Panc1 (cell line): ENCODE data around the gene TMEM121B. TPM values are rescaled to one million over a fixed set of nuclear protein-coding genes. Genes with fewer than 3 reads are reported as not detected.

Experiments used
- ATAC-seq: fragments of 200-7000 bp; cut with Tn5 transposase; 2 replicates; pipeline ENCODE4 v1.9.1; 2020; ENCODE audit warnings: mild to moderate bottlenecking, moderate library complexity
- BruUV-seq: library from RNA; stranded (reverse); fragments of 400-500 nt; replicated peaks from 2 replicates; lab custom pipeline; 2021; lab: Mats Ljungman, UMichigan
- CTCF ChIA-PET: fragments of 300-600 bp; sonication (Branson Sonifier 250); formaldehyde crosslinking; loops from one replicate; lab custom pipeline; 2022; ENCODE audit warnings: antibody characterized with exemption; lab: Charles Lee
- POLR2A ChIA-PET: fragments of 300-600 bp; sonication (Branson Sonifier 250); formaldehyde crosslinking; loops from one replicate; lab custom pipeline; 2022; ENCODE audit warnings: antibody characterized with exemption; lab: Charles Lee
- DNase-seq: peaks from one replicate; pipeline ENCODE4 v3.0.0-alpha.2; 2010; ENCODE audit warnings: low read depth, low spot score
- H3K27ac ChIP-seq: 2 replicates; pipeline ENCODE4 v1.5.1; 2011; ENCODE audit warnings: mild to moderate bottlenecking, low read length, inconsistent platforms
- H3K27me3 ChIP-seq: fragments of 200-500 bp; sonication (Bioruptor generic); 2 replicates; pipeline ENCODE4 v1.6.0; 2014; ENCODE audit warnings: low read length, inconsistent platforms; ENCODE audit not compliant: control insufficient read depth, insufficient read depth
- H3K36me3 ChIP-seq: fragments of 200-500 bp; sonication (Bioruptor generic); 2 replicates; pipeline ENCODE4 v1.5.1; 2014; ENCODE audit warnings: inconsistent platforms, mild to moderate bottlenecking, low read length, moderate library complexity; ENCODE audit not compliant: control insufficient read depth, insufficient read depth
- H3K4me1 ChIP-seq: 2 replicates; pipeline ENCODE4 v1.5.1; 2011; ENCODE audit warnings: inconsistent platforms, mild to moderate bottlenecking, low read length, moderate library complexity; ENCODE audit not compliant: control insufficient read depth, insufficient read depth
- H3K4me3 ChIP-seq, 2 experiments: 2 replicates each; pipeline ENCODE4 v1.5.1; 2011 to 2012; ENCODE audit warnings: low read depth in 2 of 2, low read length in 2 of 2, mild to moderate bottlenecking in 2 of 2, inconsistent platforms in 1 of 2, moderate library complexity in 1 of 2
- H3K9me3 ChIP-seq: fragments of 200-500 bp; sonication (Bioruptor generic); 2 replicates; pipeline ENCODE4 v1.5.1; 2014; ENCODE audit warnings: low read depth, mild to moderate bottlenecking, inconsistent platforms, low read length, moderate library complexity; ENCODE audit not compliant: control insufficient read depth, insufficient read depth
- CTCF ChIP-seq: fragments of 450-650 bp; IDR thresholded peaks from 2 replicates; pipeline ENCODE4 v1.5.1; 2017; ENCODE audit warnings: mild to moderate bottlenecking
- POLR2AphosphoS5 ChIP-seq: IDR thresholded peaks from 2 replicates; pipeline ENCODE4 v1.6.1; 2012; ENCODE audit warnings: mild to moderate bottlenecking, low read depth, low read length, moderate library complexity
- REST ChIP-seq, 2 experiments: IDR thresholded peaks; 2 replicates each; pipeline ENCODE4 v1.6.1; 2011 to 2012; ENCODE audit warnings: low read depth in 2 of 2, control low read depth in 1 of 2, low read length in 1 of 2, mild to moderate bottlenecking in 1 of 2, moderate library complexity in 1 of 2; ENCODE audit not compliant: insufficient read depth in 1 of 2
- SIN3A ChIP-seq: IDR thresholded peaks from 2 replicates; pipeline ENCODE4 v1.6.1; 2012; ENCODE audit warnings: low read depth, mild to moderate bottlenecking, low read length, moderate library complexity, borderline replicate concordance; ENCODE audit not compliant: insufficient read depth
- TCF7L2 ChIP-seq: IDR thresholded peaks from 2 replicates; pipeline ENCODE4 v1.6.1; 2011; ENCODE audit warnings: mild to moderate bottlenecking, low read depth, low read length, inconsistent platforms
- in situ Hi-C: cut with HindIII; loops from 2 replicates; pipeline ENCODE4 v1.10.0; 2016; ENCODE audit warnings: low sequenced_read_pairs, low pct_unique_long_range_greater_than_20kb
- intact Hi-C: fragments of 100-400 bp; cut with micrococcal nuclease; formaldehyde crosslinking; loops from one replicate; pipeline ENCODE4 v1.10.0; 2022; ENCODE audit not compliant: unreplicated experiment
- total RNA-seq: library from RNA; stranded (reverse); gene quantifications from one replicate; pipeline ENCODE4 v1.2.1, GENCODE V29; 2021; ENCODE audit not compliant: unreplicated experiment

TMEM121B gene
- total RNA-seq, 1 experiment from 2014 or later, result 0.44 TPM

GRCh38 chr22:17109976-17110375 lies 11.2 kb downstream of the TMEM121B start:
- Histone ChIP-seq H3K4me1 (no peaks in the 10 kb centered on the region), H3K4me3 (no peak overlapping the region), H3K9me3 (no peaks in the 10 kb centered on the region), H3K27me3 (no peaks in the 10 kb centered on the region), H3K27ac (no peak overlapping the region), H3K36me3 (no peaks in the 10 kb centered on the region)
- in situ Hi-C loops, result no loop called here
- intact Hi-C loops, result no loop called here
- ChIA-PET POLR2A (no interaction called here), CTCF (no interaction called here)
- DNase-seq, result no peak
- ATAC-seq, result no peak
- no TSS peak for BruUV-seq
- TF ChIP-seq TCF7L2 (no peak), CTCF (no peak), SIN3A (no peak)

- no peak for TF ChIP-seq REST (IDR thresholded peaks at IDR 0.05; ENCODE audit: insufficient read depth in 1 of 2, low read depth in 2 of 2, low read length in 1 of 2)
- TF ChIP-seq TCF7L2, result no peak
- no peak for TF ChIP-seq CTCF
- no peak for TF ChIP-seq POLR2AphosphoS5
- TF ChIP-seq SIN3A, result no peak
- no peaks in the 10 kb centered on the region for H3K27me3 ChIP-seq
- ATAC-seq (no peak), DNase-seq (no peak)
- no peak overlapping the region for H3K27ac ChIP-seq
- no peak overlapping the region for H3K4me3 ChIP-seq
- no TSS peak for BruUV-seq
- H3K9me3 ChIP-seq, result no peaks in the 10 kb centered on the region
- H3K4me1 ChIP-seq, result no peaks in the 10 kb centered on the region
- in situ Hi-C loops (no loop called here), intact Hi-C loops (no loop called here)
- POLR2A ChIA-PET, result no interaction called here
- CTCF ChIA-PET, result no interaction called here
- no peaks in the 10 kb centered on the region for H3K36me3 ChIP-seq
Measured at GRCh38 chr22:17109113-17109865, 11.9 kb downstream of the TMEM121B start.
